GM12872 (cell line): ENCODE results near the gene COX11.

Experiments used
- CTCF ChIP-seq: IDR thresholded peaks from 3 replicates; pipeline ENCODE4 v1.5.1; 2011; ENCODE audit warnings: low read depth, mild to moderate bottlenecking, low read length, moderate library complexity; ENCODE audit not compliant: insufficient read depth

COX11 gene

GRCh38 chr17:54956791-54957190 is 11.7 kb downstream of the COX11 start:
- no peak for TF ChIP-seq CTCF

- no peak for TF ChIP-seq CTCF
These were observed 17.2 kb downstream of the COX11 start for GRCh38 chr17:54951286-54951685.

DNA sequence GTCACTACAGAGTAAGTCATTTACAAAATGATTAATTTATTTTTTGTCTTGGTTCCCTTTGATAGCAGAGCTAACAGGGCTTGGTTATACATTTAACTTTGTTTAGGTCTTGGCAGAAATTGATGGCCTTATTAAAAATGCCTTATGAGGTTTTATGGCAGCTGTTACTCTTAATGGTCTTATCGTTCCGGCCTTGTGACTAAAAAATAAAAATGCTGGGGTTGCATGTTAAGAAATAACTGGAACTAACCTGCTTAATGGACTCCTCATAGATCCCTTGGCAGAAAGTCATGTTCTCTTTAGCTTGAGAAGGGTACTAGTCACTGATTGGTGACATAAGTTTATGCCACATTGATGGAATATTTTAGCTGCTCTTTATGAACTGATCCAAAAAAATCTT is 18.3 kb downstream of the COX11 start:
- no peak for TF ChIP-seq CTCF

DNA sequence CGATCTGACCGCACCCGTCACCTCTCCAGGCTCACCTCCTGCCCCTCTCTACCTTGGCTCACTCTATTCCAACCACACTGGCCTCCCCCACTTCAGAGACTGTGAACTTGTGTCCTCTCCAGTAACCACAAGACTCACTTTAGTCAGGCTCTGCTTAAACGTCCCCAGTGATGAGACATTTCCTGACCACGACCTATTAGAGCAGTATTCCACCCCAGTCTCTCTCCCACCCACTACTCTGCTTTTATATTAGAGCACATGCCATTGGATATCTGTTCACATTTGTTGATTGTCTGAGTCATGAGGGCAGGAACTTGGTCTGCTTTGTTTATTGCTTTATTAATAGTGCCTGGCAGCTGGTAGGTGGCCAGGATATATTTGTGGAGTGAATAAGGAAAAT is 20.1 kb downstream of the COX11 start:
- no peak for TF ChIP-seq CTCF

DNA sequence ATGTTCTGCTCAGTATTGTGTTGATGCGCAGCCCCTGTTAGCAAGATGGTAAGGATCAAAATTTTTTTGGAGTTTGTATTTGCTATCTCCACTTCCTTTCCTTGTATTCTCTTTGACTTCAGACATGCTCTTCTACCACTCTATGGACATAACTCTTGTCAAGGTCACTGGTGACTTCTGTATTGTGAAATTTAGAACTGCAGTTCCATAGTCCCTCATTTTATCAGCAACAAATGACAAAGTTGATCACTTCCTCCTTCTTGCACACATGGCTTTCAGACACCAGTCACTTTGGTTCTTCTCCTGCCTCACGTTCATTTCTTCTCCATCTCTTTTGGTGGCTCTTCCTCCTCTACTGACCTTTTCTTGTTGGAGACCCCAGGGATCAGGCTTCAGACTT is 21.1 kb downstream of the COX11 start:
- no peak for TF ChIP-seq CTCF

DNA sequence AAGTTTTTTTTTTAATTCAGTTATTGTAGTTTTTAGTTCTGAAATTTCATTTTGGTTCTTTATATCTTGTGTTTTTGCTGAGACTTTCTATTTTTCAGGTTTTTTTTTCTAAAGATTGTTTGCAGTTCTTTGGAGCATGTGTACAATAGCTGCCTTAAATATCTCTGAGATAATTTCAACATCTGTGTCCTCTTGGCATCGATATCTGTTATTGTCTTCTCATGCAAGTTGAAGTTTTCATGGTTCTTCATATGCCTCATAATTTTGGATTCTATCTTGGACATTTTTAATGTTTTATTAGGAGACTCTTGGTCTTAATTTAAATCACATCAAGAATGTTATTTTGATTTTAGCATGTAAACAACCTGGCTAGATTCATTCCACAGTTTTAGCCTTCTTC is 22.8 kb downstream of the COX11 start:
- no peak for TF ChIP-seq CTCF

DNA sequence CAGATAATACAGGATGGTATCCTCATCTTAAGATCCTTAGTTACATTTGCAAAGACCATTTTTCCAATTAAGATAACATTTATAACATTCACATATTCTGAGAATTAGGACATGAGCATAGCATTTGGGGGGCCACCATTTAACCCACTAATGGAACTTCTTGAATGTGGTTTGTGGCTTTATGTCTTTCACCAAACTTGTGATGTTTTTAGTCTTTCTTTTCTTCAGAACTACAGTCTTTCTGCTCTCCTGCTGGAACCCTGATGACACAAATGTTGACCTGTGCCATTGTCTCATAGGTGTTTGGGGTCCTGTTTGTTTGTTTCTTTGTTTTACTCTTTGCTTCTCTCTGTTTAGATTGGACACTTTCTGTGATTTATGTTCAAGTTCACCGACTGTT is 23.2 kb downstream of the COX11 start:
- no peak for TF ChIP-seq CTCF

- no peak for TF ChIP-seq CTCF
These were observed 23.7 kb downstream of the COX11 start for GRCh38 chr17:54944796-54945195.
